ENCODE data around the gene S100A11.

GRCh38 chr1:152039886-152040285, 3.1 kb upstream of the S100A11 start:
- TF ChIP-seq CTCF (IDR thresholded peaks at IDR 0.05; ENCODE audit: insufficient read depth, low read length) (no peak), POLR2AphosphoS5 (IDR thresholded peaks at IDR 0.05; ENCODE audit: low read depth) (no peak), REST (IDR thresholded peaks at IDR 0.05; ENCODE audit: insufficient replicate concordance, low read depth) (no peak)
